Measurements from ENCODE around the gene APOF.

DNA sequence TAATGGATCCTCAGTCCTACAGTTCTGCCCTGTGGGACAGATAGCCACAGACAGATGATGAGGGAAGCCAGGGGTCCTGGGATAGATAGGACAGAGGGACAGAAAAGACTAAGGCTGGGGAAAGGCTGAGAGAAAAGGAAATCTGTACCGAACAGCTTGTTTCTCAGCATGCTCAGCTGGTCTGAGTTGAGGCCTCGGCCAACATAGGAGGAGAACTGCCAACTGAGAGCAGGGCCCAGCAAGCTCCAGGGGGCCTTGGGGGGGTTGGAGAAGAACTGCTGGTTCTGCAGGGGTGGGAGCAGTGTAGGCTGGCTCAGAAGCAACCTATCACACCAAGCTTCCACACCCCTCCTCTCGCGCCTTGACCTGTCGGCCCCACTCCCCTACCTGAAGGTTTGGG lies 13.9 kb downstream of the APOF start:
- no peak for TF ChIP-seq EZH2 (IDR thresholded peaks at IDR 0.05; ENCODE audit: insufficient read depth, poor library complexity, severe bottlenecking)
- TF ChIP-seq EZH2phosphoT487 (IDR thresholded peaks at IDR 0.05; ENCODE audit: insufficient read depth, low read depth), result no peak

Measured in GM23248 (cell line).